Lung (tissue), 16 donors: ENCODE measurements around the gene NFE2L1. TPM values are rescaled to one million over a fixed set of nuclear protein-coding genes. Genes with fewer than 3 reads are reported as not detected.
"Not testable (repeated sequence)": the region's sequence is repeated elsewhere in the genome, so short reads cannot be mapped to it uniquely, and the experiment has no call there.

Source experiments
- ATAC-seq: fragments of 200-7000 bp; cut with Tn5 transposase; one replicate; pipeline ENCODE4 v1.9.1; 2020; ENCODE audit warnings: moderate number of reproducible peaks; ENCODE audit not compliant: insufficient read depth, low FRiP score
- DNase-seq, 3 donors: peaks; one replicate each; pipeline ENCODE4 v3.0.0-alpha.2; 2013 to 2017
- H3K27ac ChIP-seq, 2 donors: one replicate each; pipeline ENCODE4 v1.5.1; 2013; ENCODE audit warnings: mild to moderate bottlenecking in 2 of 2, moderate library complexity in 2 of 2, control low read depth in 1 of 2, inconsistent platforms in 1 of 2, low read depth in 1 of 2, low read length in 1 of 2
- H3K27me3 ChIP-seq, 3 donors: one replicate each; pipeline ENCODE4 v1.5.1; 2013; ENCODE audit warnings: low read length in 2 of 3; ENCODE audit not compliant: control insufficient read depth in 3 of 3, insufficient read depth in 3 of 3
- H3K36me3 ChIP-seq, 4 donors: one replicate each; pipeline ENCODE4 v1.5.1; 2013; ENCODE audit warnings: low read length in 4 of 4, mild to moderate bottlenecking in 1 of 4, moderate library complexity in 1 of 4; ENCODE audit not compliant: control insufficient read depth in 4 of 4, insufficient read depth in 4 of 4
- H3K4me1 ChIP-seq, 5 donors: one replicate each; pipeline ENCODE4 v1.5.1; 2013; ENCODE audit warnings: low read length in 5 of 5, mild to moderate bottlenecking in 2 of 5, moderate library complexity in 1 of 5; ENCODE audit not compliant: control insufficient read depth in 5 of 5, insufficient read depth in 5 of 5
- H3K4me3 ChIP-seq: one replicate; pipeline ENCODE4 v1.5.1; 2013; ENCODE audit warnings: mild to moderate bottlenecking, control low read depth, moderate library complexity
- H3K9ac ChIP-seq, 2 donors: one replicate each; pipeline ENCODE4 v1.5.1; 2013; ENCODE audit warnings: low read length in 2 of 2, control low read depth in 1 of 2; ENCODE audit not compliant: insufficient read depth in 1 of 2
- H3K9me3 ChIP-seq, 4 donors: one replicate each; pipeline ENCODE4 v1.5.1; 2013; ENCODE audit warnings: low read length in 3 of 4, mild to moderate bottlenecking in 1 of 4, moderate library complexity in 1 of 4; ENCODE audit not compliant: control insufficient read depth in 4 of 4, insufficient read depth in 3 of 4
- CTCF ChIP-seq: IDR thresholded peaks from 2 replicates; pipeline ENCODE4 v1.5.1; 2012; ENCODE audit warnings: mild to moderate bottlenecking; ENCODE audit errors: control extremely low read depth, extremely low read depth
- WGBS, 2 donors: extraction: QIAGEN DNeasy Blood & Tissue Kit; methylation state at CpG; one replicate each; pipeline ENCODE4 v1.1.7; 2013; 5-methylcytosine and 5-hydroxymethylcytosine counted together
- long read RNA-seq, 5 donors: transcript quantifications; one replicate each; lab custom pipeline, GENCODE V29; 2026
- polyA plus RNA-seq, 2 donors: library from polyadenylated mRNA; stranded (reverse); fragments of 200-250 nt; gene quantifications; one replicate each; pipeline ENCODE4 v1.2.1, GENCODE V29; 2013
- total RNA-seq, 2 donors: library from RNA; depleted of rRNA in 1 of 2; stranded (reverse); fragments of >200 nt in 1 of 2; gene quantifications; one replicate each; pipeline ENCODE4 v1.2.1, GENCODE V29; 2014 to 2021
- donor health status: control.
- donor health status: control.
- donor health status: Bipolar disorder and iron deficiency.
- donor health status: healthy.
- donor health status: DM: yes; HTN: yes; CAD: no.

The NFE2L1 gene
- total RNA-seq (100 to 1,000 TPM in 1 of 2 donors, 10 to 100 TPM in 1; 75.7 to 135 TPM), polyA plus RNA-seq (10 to 100 TPM; 68.8 to 98.4 TPM)
- long read RNA-seq, donor 1, full-length matches to known transcripts = 23 of 64 reads
- long read RNA-seq, donor 1, partial matches to known transcripts = 41 of 64 reads
- long read RNA-seq, donor 1, other reads (novel, unspliced or antisense) = 0 of 64 reads
- long read RNA-seq, donor 2, full-length matches to known transcripts = 5 of 23 reads
- long read RNA-seq, donor 2, partial matches to known transcripts = 18 of 23 reads
- long read RNA-seq, donor 2, other reads (novel, unspliced or antisense) = 0 of 23 reads
- long read RNA-seq, donor 3, full-length matches to known transcripts = 8 of 33 reads
- long read RNA-seq, donor 3, partial matches to known transcripts = 25 of 33 reads
- long read RNA-seq, donor 3, other reads (novel, unspliced or antisense) = 0 of 33 reads
- long read RNA-seq, donor 4, full-length matches to known transcripts = 3 of 32 reads
- long read RNA-seq, donor 4, partial matches to known transcripts = 29 of 32 reads
- long read RNA-seq, donor 4, other reads (novel, unspliced or antisense) = 0 of 32 reads
- long read RNA-seq, donor 5, full-length matches to known transcripts = 14 of 63 reads
- long read RNA-seq, donor 5, partial matches to known transcripts = 49 of 63 reads
- long read RNA-seq, donor 5, other reads (novel, unspliced or antisense) = 0 of 63 reads

- Histone ChIP-seq H3K9me3 (no peaks in the 10 kb centered on the region), H3K4me1 (peaks cover 21 to 45% (median 25%) of the 10 kb centered on the region in 5 donors), H3K36me3 (peaks cover 0 to 14% (median 7%) of the 10 kb centered on the region in 4 donors), H3K27me3 (no peaks in the 10 kb centered on the region), H3K27ac (peak within 1 kb of the TSS; percentile 94 to 98), H3K4me3 (peak within 1 kb of the TSS; percentile 84), H3K9ac (peak within 1 kb of the TSS; percentile 73 to 81)
- no peak for TF ChIP-seq CTCF
- WGBS, 2 donors = 0% methylated on average over 47 of the region's 47 CpGs
- ATAC-seq = peak; percentile 93
- DNase-seq = peak; percentile 100
Observed at GRCh38 chr17:48047741-48048383, at the start of gene NFE2L1. Gene NFE2L1 (plus strand): TSS chr17:48048359. CDS start chr17:48051119, 2,760 bp downstream.

GRCh38 chr17:47999582-47999981 is 48.6 kb upstream of the NFE2L1 start:
- Histone ChIP-seq H3K9ac (no peak overlapping the region), H3K27ac (no peak overlapping the region), H3K36me3 (no peaks in the 10 kb centered on the region), H3K9me3 (no peaks in the 10 kb centered on the region), H3K4me3 (no peak overlapping the region), H3K27me3 (no peaks in the 10 kb centered on the region), H3K4me1 (peaks cover 0 to 17% (median 8%) of the 10 kb centered on the region in 5 donors)
- WGBS, 2 donors = 52 to 54% methylated on average over 4 of the region's 4 CpGs
- DNase-seq (no peak), ATAC-seq (no peak)
- no peak for TF ChIP-seq CTCF

GRCh38 chr17:48001197-48001596 is 47.0 kb upstream of the NFE2L1 start:
- no peak overlapping the region for H3K4me3 ChIP-seq
- DNase-seq = no peak
- no peak overlapping the region for H3K9ac ChIP-seq
- H3K27me3 ChIP-seq = no peaks in the 10 kb centered on the region
- no peaks in the 10 kb centered on the region for H3K36me3 ChIP-seq
- H3K27ac ChIP-seq = no peak overlapping the region
- no peak for TF ChIP-seq CTCF
- WGBS, 2 donors = 77 to 86% methylated on average over 1 of the region's 1 CpG
- peaks cover 0 to 16% (median 8%) of the 10 kb centered on the region in 5 donors for H3K4me1 ChIP-seq
- no peaks in the 10 kb centered on the region for H3K9me3 ChIP-seq
- no peak for ATAC-seq

GRCh38 chr17:48001657-48002056 is 46.5 kb upstream of the NFE2L1 start:
- Histone ChIP-seq H3K27ac (peak overlapping the region in 1 of 2 donors; percentile 50), H3K4me1 (peaks cover 0 to 16% (median 8%) of the 10 kb centered on the region in 5 donors)
- 94 to 95% methylated on average over 5 of the region's 5 CpGs for WGBS, 2 donors
- H3K27me3 ChIP-seq, H3K9ac ChIP-seq, H3K9me3 ChIP-seq, H3K4me3 ChIP-seq, DNase-seq, ATAC-seq, H3K36me3 ChIP-seq: not testable (repeated sequence)
